Measurements from ENCODE around the gene CPVL.

Gene CPVL

GRCh38 chr7:29084832-29085231 lies 61.5 kb downstream of the CPVL start:
- no peak for DNase-seq (ENCODE audit: low read depth)
- H3K4me3 ChIP-seq (ENCODE audit: low read depth, low read length): no peak overlapping the region
- TF ChIP-seq, protein P1, sequence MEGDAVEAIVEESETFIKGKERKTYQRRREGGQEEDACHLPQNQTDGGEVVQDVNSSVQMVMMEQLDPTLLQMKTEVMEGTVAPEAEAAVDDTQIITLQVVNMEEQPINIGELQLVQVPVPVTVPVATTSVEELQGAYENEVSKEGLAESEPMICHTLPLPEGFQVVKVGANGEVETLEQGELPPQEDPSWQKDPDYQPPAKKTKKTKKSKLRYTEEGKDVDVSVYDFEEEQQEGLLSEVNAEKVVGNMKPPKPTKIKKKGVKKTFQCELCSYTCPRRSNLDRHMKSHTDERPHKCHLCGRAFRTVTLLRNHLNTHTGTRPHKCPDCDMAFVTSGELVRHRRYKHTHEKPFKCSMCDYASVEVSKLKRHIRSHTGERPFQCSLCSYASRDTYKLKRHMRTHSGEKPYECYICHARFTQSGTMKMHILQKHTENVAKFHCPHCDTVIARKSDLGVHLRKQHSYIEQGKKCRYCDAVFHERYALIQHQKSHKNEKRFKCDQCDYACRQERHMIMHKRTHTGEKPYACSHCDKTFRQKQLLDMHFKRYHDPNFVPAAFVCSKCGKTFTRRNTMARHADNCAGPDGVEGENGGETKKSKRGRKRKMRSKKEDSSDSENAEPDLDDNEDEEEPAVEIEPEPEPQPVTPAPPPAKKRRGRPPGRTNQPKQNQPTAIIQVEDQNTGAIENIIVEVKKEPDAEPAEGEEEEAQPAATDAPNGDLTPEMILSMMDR (conservative IDR thresholded peaks at IDR 0.05; ENCODE audit: low read depth, low read length): no peak

DNA sequence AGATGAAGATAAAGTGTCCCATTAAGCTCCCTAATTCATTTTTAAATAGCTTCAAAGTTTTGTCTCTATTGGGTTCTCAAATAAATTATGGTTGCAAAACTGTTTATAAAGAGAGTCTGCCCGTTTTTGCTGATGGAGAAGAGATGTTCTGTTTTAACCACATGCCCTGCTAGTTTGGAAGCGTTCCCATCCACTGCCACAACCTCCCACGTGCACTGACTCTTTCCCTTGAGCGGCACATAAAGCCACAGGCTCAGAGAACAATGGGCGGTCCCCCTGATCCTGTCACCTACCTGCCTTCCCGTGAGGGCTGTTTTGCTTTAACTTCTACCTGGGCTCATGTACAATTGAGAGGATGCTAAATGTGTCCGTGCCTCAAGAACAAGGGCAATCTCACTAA lies 65.5 kb downstream of the CPVL start:
- TF ChIP-seq, protein P1 (conservative IDR thresholded peaks at IDR 0.05; ENCODE audit: low read depth, low read length): no peak
- no peak for DNase-seq (ENCODE audit: low read depth)

DNA sequence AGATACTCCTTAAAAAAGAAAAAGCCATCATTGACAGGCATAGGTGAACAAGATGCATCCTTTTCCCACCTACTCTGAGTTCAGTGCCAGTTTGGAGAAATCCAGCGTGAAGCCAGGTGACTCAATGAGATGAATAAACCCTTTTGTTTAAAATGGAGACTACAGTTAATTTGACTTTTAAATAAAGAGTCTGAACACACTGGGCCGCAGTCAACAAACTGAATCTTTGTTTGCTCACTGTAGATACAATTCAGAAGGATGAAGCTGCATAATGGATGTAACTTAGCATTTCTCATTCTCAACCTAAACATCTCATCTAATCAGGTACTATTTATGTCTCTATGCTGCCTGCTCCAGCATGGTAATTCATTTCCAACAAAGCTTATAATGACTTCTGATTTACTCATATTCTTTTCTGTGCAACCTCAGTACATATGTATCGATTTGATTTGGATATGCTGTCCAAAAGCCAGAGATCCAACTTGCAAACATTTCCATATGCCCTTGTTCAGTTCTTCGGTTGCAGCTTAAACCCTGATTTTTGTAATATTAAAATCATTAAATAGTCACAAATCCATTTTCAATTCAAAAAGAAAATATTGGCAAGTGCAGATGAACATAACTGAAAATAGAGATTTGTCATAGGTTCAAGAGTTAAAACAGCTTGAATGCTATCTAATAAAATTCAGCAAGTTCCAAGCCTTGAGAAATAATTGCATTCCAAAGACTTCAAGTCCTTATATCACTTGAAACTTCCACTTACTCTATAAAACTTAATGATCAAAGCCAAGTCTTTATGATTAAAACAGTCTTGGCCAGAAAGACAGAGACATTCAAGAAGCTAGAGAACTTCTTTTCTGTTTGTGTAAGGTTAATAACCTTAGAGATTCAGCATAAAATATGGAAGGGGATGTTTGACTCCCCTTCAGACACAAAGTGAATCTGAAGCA lies 67.8 kb downstream of the CPVL start:
- no peak overlapping the region for H3K4me3 ChIP-seq (ENCODE audit: low read depth, low read length)
- TF ChIP-seq, protein P1 (conservative IDR thresholded peaks at IDR 0.05; ENCODE audit: low read depth, low read length): no peak
- no peak for DNase-seq (ENCODE audit: low read depth)

More for the DNA sequence above, 65.5 kb downstream of the CPVL start:
- no peak overlapping the region for H3K4me3 ChIP-seq (ENCODE audit: low read depth, low read length)

DNA sequence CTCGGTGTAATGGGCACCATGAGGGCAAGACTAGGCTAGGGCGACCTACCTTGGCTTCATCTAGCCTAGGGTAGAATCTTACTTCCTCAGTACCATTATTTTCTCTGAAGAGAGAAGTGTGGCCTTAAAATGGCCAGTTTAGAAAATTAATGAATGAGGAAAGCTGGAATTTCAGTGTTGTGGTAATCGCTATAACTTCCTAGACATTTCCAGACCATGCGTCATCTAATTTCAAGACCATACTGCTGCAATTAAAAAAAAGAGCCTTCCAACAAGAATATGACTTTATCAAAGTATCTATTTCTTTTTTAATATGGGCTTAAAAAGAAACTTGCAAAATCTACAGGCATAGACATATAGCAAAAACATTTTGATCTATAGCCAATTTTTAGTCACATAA lies 68.5 kb downstream of the CPVL start:
- no peak for DNase-seq (ENCODE audit: low read depth)
- TF ChIP-seq, protein P1 (conservative IDR thresholded peaks at IDR 0.05; ENCODE audit: low read depth, low read length): no peak
- no peak overlapping the region for H3K4me3 ChIP-seq (ENCODE audit: low read depth, low read length)

DNA sequence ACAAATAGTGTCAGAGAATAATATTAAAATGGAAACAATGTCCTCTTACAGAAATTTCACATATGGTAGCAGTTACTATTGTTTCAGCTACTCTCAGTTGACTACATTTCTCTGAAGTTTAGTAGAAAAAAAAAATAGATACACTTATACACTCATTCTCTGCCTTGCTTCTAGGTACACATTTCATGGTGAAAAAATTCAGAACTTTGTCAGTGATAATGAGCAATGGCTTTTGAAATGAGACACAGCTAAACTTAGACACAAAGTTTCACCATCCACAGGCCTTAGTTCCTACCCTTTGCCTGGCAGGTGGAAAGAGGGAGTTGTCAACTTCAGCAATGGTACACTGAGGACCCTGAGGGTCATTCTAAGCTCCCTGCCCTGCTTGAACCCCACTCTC lies 69.2 kb downstream of the CPVL start:
- TF ChIP-seq, protein P1 (conservative IDR thresholded peaks at IDR 0.05; ENCODE audit: low read depth, low read length): no peak
- H3K4me3 ChIP-seq (ENCODE audit: low read depth, low read length): no peak overlapping the region
- DNase-seq (ENCODE audit: low read depth): no peak

DNA sequence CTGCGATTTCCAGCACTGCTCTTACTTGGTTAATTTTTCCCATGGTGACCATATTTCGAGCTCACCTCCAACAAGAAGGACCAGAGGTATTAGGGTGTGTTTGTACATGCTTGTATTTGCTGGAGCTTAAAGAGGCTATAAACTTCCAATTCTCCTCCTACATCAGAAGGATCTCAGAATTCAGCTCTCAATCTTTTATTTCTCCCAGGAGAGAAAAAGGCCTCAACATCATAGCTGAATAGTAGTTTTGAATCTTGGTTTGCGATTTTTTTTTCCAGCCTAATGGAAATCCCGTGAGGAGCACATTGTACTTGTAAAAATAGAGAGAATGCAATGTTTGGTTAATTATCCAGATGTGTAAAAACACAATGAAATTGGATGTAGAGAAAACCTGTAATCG lies 69.7 kb downstream of the CPVL start:
- DNase-seq (ENCODE audit: low read depth): no peak
- no peak overlapping the region for H3K4me3 ChIP-seq (ENCODE audit: low read depth, low read length)
- TF ChIP-seq, protein P1 (conservative IDR thresholded peaks at IDR 0.05; ENCODE audit: low read depth, low read length): no peak

- no peak overlapping the region for H3K4me3 ChIP-seq (ENCODE audit: low read depth, low read length)
- no peak for DNase-seq (ENCODE audit: low read depth)
- TF ChIP-seq, protein P1 (conservative IDR thresholded peaks at IDR 0.05; ENCODE audit: low read depth, low read length): no peak
Observed at GRCh38 chr7:29075606-29076005, 70.7 kb downstream of the CPVL start.
